ENCODE data around the gene SMO.

Gene SMO

GRCh38 chr7:129167817-129168216 is 20.6 kb upstream of the SMO start:
- H3K4me2 ChIP-seq (ENCODE audit: low read depth, low read length, poor library complexity, severe bottlenecking), result no peak overlapping the region
- no peaks in the 10 kb centered on the region for H3K9me2 ChIP-seq (replicated peaks; ENCODE audit: insufficient read depth, low read length)
- no peaks in the 10 kb centered on the region for H3K79me2 ChIP-seq (ENCODE audit: insufficient read depth, low read length)
- TF ChIP-seq EZH2phosphoT487 (conservative IDR thresholded peaks at IDR 0.05; ENCODE audit: low read length) (no peak), CTCF (IDR thresholded peaks at IDR 0.05; ENCODE audit: insufficient read depth, low read length, poor library complexity, severe bottlenecking) (no peak)
- H3F3A ChIP-seq (ENCODE audit: insufficient read depth), result no peaks in the 10 kb centered on the region
- no peak overlapping the region for H3K27ac ChIP-seq (ENCODE audit: low read depth, low read length)
- no peaks in the 10 kb centered on the region for H3K9me3 ChIP-seq (ENCODE audit: insufficient read depth, low read length)
- H4K20me1 ChIP-seq (ENCODE audit: low read depth, low read length), result no peaks in the 10 kb centered on the region
- H2AFZ ChIP-seq (ENCODE audit: low read depth, low read length, severe bottlenecking), result no peak overlapping the region
- no peak overlapping the region for H3K9ac ChIP-seq (ENCODE audit: low read length)
- 0 out of 2 replicates have a peak, but pooled peaks cover 5% of the 10 kb centered on the region for H3K36me3 ChIP-seq (ENCODE audit: low read length)
- H3K4me3 ChIP-seq (ENCODE audit: insufficient read depth, low read length, poor library complexity, severe bottlenecking), result no peak overlapping the region
- no peaks in the 10 kb centered on the region for H3K27me3 ChIP-seq (ENCODE audit: low read length)

- Histone ChIP-seq H3F3A (ENCODE audit: insufficient read depth) (no peaks in the 10 kb centered on the region), H2AFZ (ENCODE audit: low read depth, low read length, severe bottlenecking) (no peak overlapping the region), H3K79me2 (ENCODE audit: insufficient read depth, low read length) (no peaks in the 10 kb centered on the region), H4K20me1 (ENCODE audit: low read depth, low read length) (no peaks in the 10 kb centered on the region), H3K36me3 (ENCODE audit: low read length) (0 out of 2 replicates have a peak, but pooled peaks cover 5% of the 10 kb centered on the region), H3K4me2 (ENCODE audit: low read depth, low read length, poor library complexity, severe bottlenecking) (peak overlapping the region; percentile 24), H3K27ac (ENCODE audit: low read depth, low read length) (no peak overlapping the region), H3K9me3 (ENCODE audit: insufficient read depth, low read length) (no peaks in the 10 kb centered on the region), H3K9me2 (replicated peaks; ENCODE audit: insufficient read depth, low read length) (no peaks in the 10 kb centered on the region), H3K4me3 (ENCODE audit: insufficient read depth, low read length, poor library complexity, severe bottlenecking) (no peak overlapping the region), H3K9ac (ENCODE audit: low read length) (no peak overlapping the region), H3K27me3 (ENCODE audit: low read length) (no peaks in the 10 kb centered on the region)
- TF ChIP-seq CTCF (IDR thresholded peaks at IDR 0.05; ENCODE audit: insufficient read depth, low read length, poor library complexity, severe bottlenecking), result no peak
- TF ChIP-seq EZH2phosphoT487 (conservative IDR thresholded peaks at IDR 0.05; ENCODE audit: low read length), result no peak
These were observed 20.0 kb upstream of the SMO start for GRCh38 chr7:129168231-129169021.

GRCh38 chr7:129169171-129169671 is 19.2 kb upstream of the SMO start:
- Histone ChIP-seq H3K79me2 (ENCODE audit: insufficient read depth, low read length) (no peaks in the 10 kb centered on the region), H3K9ac (ENCODE audit: low read length) (peak overlapping the region; percentile 25; the same call in 1 of the 2 replicates), H2AFZ (ENCODE audit: low read depth, low read length, severe bottlenecking) (no peak overlapping the region), H3F3A (ENCODE audit: insufficient read depth) (no peaks in the 10 kb centered on the region), H4K20me1 (ENCODE audit: low read depth, low read length) (no peaks in the 10 kb centered on the region), H3K27ac (ENCODE audit: low read depth, low read length) (no peak overlapping the region), H3K9me2 (replicated peaks; ENCODE audit: insufficient read depth, low read length) (no peaks in the 10 kb centered on the region), H3K4me3 (ENCODE audit: insufficient read depth, low read length, poor library complexity, severe bottlenecking) (no peak overlapping the region), H3K4me2 (ENCODE audit: low read depth, low read length, poor library complexity, severe bottlenecking) (peak overlapping the region; percentile 35), H3K9me3 (ENCODE audit: insufficient read depth, low read length) (no peaks in the 10 kb centered on the region), H3K36me3 (ENCODE audit: low read length) (0 out of 2 replicates have a peak, but pooled peaks cover 4% of the 10 kb centered on the region), H3K27me3 (ENCODE audit: low read length) (no peaks in the 10 kb centered on the region)
- TF ChIP-seq CTCF (IDR thresholded peaks at IDR 0.05; ENCODE audit: insufficient read depth, low read length, poor library complexity, severe bottlenecking) (no peak), EZH2phosphoT487 (conservative IDR thresholded peaks at IDR 0.05; ENCODE audit: low read length) (no peak)

All from SU-DHL-6 (cell line).